HCT116 (cell line): ENCODE results near the gene OR11A1. TPM values are rescaled to one million over a fixed set of nuclear protein-coding genes. Genes with fewer than 3 reads are reported as not detected.

ENCODE experiments used
- ATAC-seq: fragments of 200-7000 bp; cut with Tn5 transposase; 2 replicates; pipeline ENCODE4 v1.9.1; 2020; ENCODE audit warnings: mild to moderate bottlenecking, moderate library complexity
- BruUV-seq: library from RNA; stranded (reverse); fragments of 400-500 nt; replicated peaks from 2 replicates; lab custom pipeline; 2021; lab: Mats Ljungman, UMichigan
- CTCF ChIA-PET: fragments of 300-600 bp; sonication (Branson Sonifier 250); formaldehyde crosslinking; loops from one replicate; lab custom pipeline; 2021; ENCODE audit warnings: antibody characterized with exemption; lab: Charles Lee
- POLR2A ChIA-PET: fragments of 300-600, 350-600 bp; sonication (Branson Sonifier 250); formaldehyde crosslinking; loops from one replicate; lab custom pipeline; 2021; ENCODE audit warnings: antibody characterized with exemption; lab: Charles Lee
- RAD21 ChIA-PET, 2 experiments: fragments of 300-600 bp; sonication (Branson Sonifier 250); formaldehyde crosslinking; loops; one replicate each; lab custom pipeline; 2023; ENCODE audit warnings: low total read pairs in 2 of 2; ENCODE audit not compliant: uncharacterized antibody in 2 of 2, unreplicated experiment in 2 of 2, low non-redundant PET in 1 of 2; lab: Charles Lee
- DNase-seq: peaks from one replicate; pipeline ENCODE4 v3.0.0-alpha.2; 2010; ENCODE audit warnings: low read depth, low spot score
- H2AFZ ChIP-seq: fragments of 200-600 bp; shearing (Covaris generic), sonication (generic); 2 replicates; pipeline ENCODE4 v1.6.1; 2017; ENCODE audit warnings: low read depth, mixed run types, mixed read lengths, antibody characterized with exemption, low read length; ENCODE audit not compliant: poor library complexity, severe bottlenecking
- H3K27ac ChIP-seq: 2 replicates; pipeline ENCODE4 v1.5.1; 2012; ENCODE audit warnings: low read depth, low read length
- H3K27me3 ChIP-seq: fragments of 200-600 bp; sonication (generic); 2 replicates; pipeline ENCODE4 v1.6.1; 2016; ENCODE audit warnings: mixed run types, low read length, mixed read lengths; ENCODE audit not compliant: insufficient read depth
- H3K36me3 ChIP-seq, 2 experiments: fragments of 200-500 bp in 1 of 2; fragments of 200-600 bp in 1 of 2; sonication (Bioruptor generic) in 1 of 2; sonication (generic) in 1 of 2; 2 replicates each; pipeline versions ENCODE4 v1.5.1 to v1.6.1; 2014 to 2016; ENCODE audit warnings: low read length in 2 of 2, inconsistent platforms in 1 of 2, mixed read lengths in 1 of 2, mixed run types in 1 of 2; ENCODE audit not compliant: insufficient read depth in 2 of 2, control insufficient read depth in 1 of 2
- H3K4me1 ChIP-seq, 2 experiments: fragments of 200-600 bp in 1 of 2; sonication (generic) in 1 of 2; 2 replicates each; pipeline versions ENCODE4 v1.5.1 to v1.6.1; 2012 to 2017; ENCODE audit warnings: low read length in 2 of 2, inconsistent platforms in 1 of 2, mild to moderate bottlenecking in 1 of 2, mixed read lengths in 1 of 2, mixed run types in 1 of 2, moderate library complexity in 1 of 2; ENCODE audit not compliant: insufficient read depth in 2 of 2, control insufficient read depth in 1 of 2
- H3K4me2 ChIP-seq: fragments of 200-600 bp; sonication (generic); 2 replicates; pipeline ENCODE4 v1.6.1; 2017; ENCODE audit warnings: mixed run types, low read length, mixed read lengths
- H3K4me3 ChIP-seq, 2 experiments: fragments of 200-600 bp in 1 of 2; sonication (generic) in 1 of 2; replicated peaks in 1 of 2; 2 replicates each; pipeline ENCODE4 v1.5.1; 2011 to 2016; ENCODE audit warnings: low read length in 2 of 2, control low read depth in 1 of 2, low read depth in 1 of 2, mild to moderate bottlenecking in 1 of 2, mixed read lengths in 1 of 2, mixed run types in 1 of 2
- H3K79me2 ChIP-seq: fragments of 200-600 bp; sonication (generic); 2 replicates; pipeline ENCODE4 v1.6.1; 2017; ENCODE audit warnings: mild to moderate bottlenecking, mixed run types, low read length, moderate library complexity, mixed read lengths; ENCODE audit not compliant: insufficient read depth
- H3K9ac ChIP-seq: fragments of 200-600 bp; sonication (generic); 2 replicates; pipeline ENCODE4 v1.6.1; 2016; ENCODE audit warnings: low read length, mixed read lengths
- H3K9me2 ChIP-seq: fragments of 200-600 bp; sonication (generic), shearing (Covaris generic); 2 replicates; pipeline ENCODE4 v1.6.1; 2017; ENCODE audit warnings: mixed run types, mild to moderate bottlenecking, moderate library complexity; ENCODE audit not compliant: insufficient read depth
- H3K9me3 ChIP-seq, 2 experiments: fragments of 200-500 bp in 1 of 2; fragments of 200-600 bp in 1 of 2; sonication (Bioruptor generic) in 1 of 2; sonication (generic) in 1 of 2; 2 replicates each; pipeline ENCODE4 v1.6.1; 2014 to 2017; ENCODE audit warnings: low read length in 2 of 2, mixed read lengths in 2 of 2, inconsistent platforms in 1 of 2, low read depth in 1 of 2, mild to moderate bottlenecking in 1 of 2, mixed run types in 1 of 2, moderate library complexity in 1 of 2; ENCODE audit not compliant: control insufficient read depth in 1 of 2, insufficient read depth in 1 of 2
- H4K20me1 ChIP-seq: fragments of 200-600 bp; sonication (generic), shearing (Covaris generic); 2 replicates; pipeline ENCODE4 v1.6.1; 2017; ENCODE audit warnings: mixed run types, mild to moderate bottlenecking, moderate library complexity; ENCODE audit not compliant: insufficient read depth
- CBX3 ChIP-seq: IDR thresholded peaks from 2 replicates; pipeline ENCODE4 v1.6.1; 2012; ENCODE audit warnings: low read depth
- CEBPB ChIP-seq: IDR thresholded peaks from 2 replicates; pipeline ENCODE4 v1.6.1; 2012; ENCODE audit warnings: low read depth
- CTCF ChIP-seq, 3 experiments: fragments of 200-600 bp in 1 of 3; sonication (generic) in 1 of 3; IDR thresholded peaks in 2 of 3; conservative IDR thresholded peaks in 1 of 3; 2 replicates each; pipeline ENCODE4 v1.5.1; 2012 to 2017; ENCODE audit warnings: low read depth in 2 of 3, low read length in 2 of 3, antibody characterized with exemption in 1 of 3, borderline replicate concordance in 1 of 3, control low read depth in 1 of 3, mild to moderate bottlenecking in 1 of 3, mixed read lengths in 1 of 3, mixed run types in 1 of 3, moderate library complexity in 1 of 3; ENCODE audit not compliant: insufficient read depth in 1 of 3
- EGR1 ChIP-seq: IDR thresholded peaks from 2 replicates; pipeline ENCODE4 v1.6.1; 2012; ENCODE audit warnings: low read depth
- ELF1 ChIP-seq: IDR thresholded peaks from 2 replicates; pipeline ENCODE4 v1.6.1; 2012; ENCODE audit warnings: low read depth, borderline replicate concordance
- EZH2 ChIP-seq: fragments of 200-600 bp; sonication (generic); IDR thresholded peaks from 2 replicates; pipeline ENCODE4 v1.6.1; 2017; ENCODE audit warnings: antibody characterized with exemption, mixed run types
- EZH2phosphoT487 ChIP-seq: fragments of 200-600 bp; IDR thresholded peaks from 2 replicates; pipeline ENCODE4 v1.6.1; 2018; ENCODE audit warnings: antibody characterized with exemption, borderline replicate concordance
- FOSL1 ChIP-seq: IDR thresholded peaks from 2 replicates; pipeline ENCODE4 v1.6.1; 2012; ENCODE audit warnings: low read depth
- JUND ChIP-seq: IDR thresholded peaks from 2 replicates; pipeline ENCODE4 v1.6.1; 2012
- POLR2A ChIP-seq: IDR thresholded peaks from 2 replicates; pipeline ENCODE4 v1.7.0; 2011; ENCODE audit warnings: borderline replicate concordance; ENCODE audit not compliant: insufficient read depth, insufficient read length; ENCODE audit errors: extremely low read depth
- RAD21 ChIP-seq: IDR thresholded peaks from 2 replicates; pipeline ENCODE4 v1.6.1; 2012; ENCODE audit warnings: low read depth, mild to moderate bottlenecking
- REST ChIP-seq: IDR thresholded peaks from 2 replicates; pipeline ENCODE4 v1.6.1; 2012; ENCODE audit warnings: low read depth
- SIN3A ChIP-seq: IDR thresholded peaks from 2 replicates; pipeline ENCODE4 v1.6.1; 2012; ENCODE audit warnings: low read depth
- SP1 ChIP-seq: IDR thresholded peaks from 2 replicates; pipeline ENCODE4 v1.6.1; 2012; ENCODE audit warnings: low read depth
- SRF ChIP-seq: IDR thresholded peaks from 2 replicates; pipeline ENCODE4 v1.6.1; 2012; ENCODE audit warnings: low read depth
- TCF7L2 ChIP-seq: IDR thresholded peaks from 2 replicates; pipeline ENCODE4 v1.7.0; 2011; ENCODE audit warnings: borderline replicate concordance, inconsistent platforms; ENCODE audit not compliant: insufficient read depth, insufficient read length; ENCODE audit errors: extremely low read depth
- YY1 ChIP-seq: IDR thresholded peaks from 2 replicates; pipeline ENCODE4 v1.6.1; 2011; ENCODE audit warnings: low read length, low read depth, moderate library complexity, mild to moderate bottlenecking; ENCODE audit not compliant: insufficient replicate concordance; ENCODE audit errors: extremely low read depth
- ZBTB33 ChIP-seq: IDR thresholded peaks from 2 replicates; pipeline ENCODE4 v1.6.1; 2011; ENCODE audit warnings: mild to moderate bottlenecking, low read length, moderate library complexity; ENCODE audit not compliant: insufficient replicate concordance; ENCODE audit errors: extremely low read depth
- ZNF274 ChIP-seq: fragments of 200-500 bp; sonication (Bioruptor generic); IDR thresholded peaks from 2 replicates; pipeline ENCODE4 v1.6.1; 2014; ENCODE audit warnings: mild to moderate bottlenecking, low read depth, low read length, inconsistent platforms
- intact Hi-C: fragments of 100-400 bp; cut with micrococcal nuclease; formaldehyde crosslinking; loops from 2 replicates; pipeline ENCODE4 v1.10.0; 2022
- total RNA-seq: library from RNA; stranded (reverse); gene quantifications from one replicate; pipeline ENCODE4 v1.2.1, GENCODE V29; 2021; ENCODE audit not compliant: unreplicated experiment

Gene OR11A1
- total RNA-seq, 1 experiment from 2014 or later, result not detected

- Histone ChIP-seq H4K20me1 (no peaks in the 10 kb centered on the region), H3K4me3 (no peak overlapping the region), H3K9ac (no peak overlapping the region), H3K9me2 (no peaks in the 10 kb centered on the region), H3K4me2 (no peak overlapping the region), H2AFZ (no peak overlapping the region), H3K36me3 (no peaks in the 10 kb centered on the region), H3K79me2 (no peaks in the 10 kb centered on the region), H3K27me3 (no peaks in the 10 kb centered on the region), H3K9me3 (no peaks in the 10 kb centered on the region), H3K27ac (no peak overlapping the region), H3K4me1 (no peaks in the 10 kb centered on the region)
- intact Hi-C loops, result no loop called here
- ATAC-seq (no peak), DNase-seq (no peak)
- BruUV-seq, result no TSS peak
- TF ChIP-seq ELF1 (no peak), TCF7L2 (no peak), ZBTB33 (no peak), CBX3 (no peak), SRF (no peak), EZH2 (no peak), FOSL1 (no peak), EZH2phosphoT487 (no peak), SIN3A (no peak), EGR1 (no peak), YY1 (no peak), CTCF (IDR thresholded peaks at IDR 0.05 in 2 of 3, conservative IDR thresholded peaks at IDR 0.05 in 1 of 3; ENCODE audit: borderline replicate concordance in 1 of 3, insufficient read depth in 1 of 3, low read depth in 2 of 3, low read length in 2 of 3) (no peak), ZNF274 (no peak), JUND (no peak), RAD21 (no peak), CEBPB (no peak), SP1 (no peak), REST (no peak), POLR2A (no peak)
- RAD21 ChIA-PET, result no interaction called here
- CTCF ChIA-PET, result no interaction called here
- POLR2A ChIA-PET, result no interaction called here
These were observed 22.7 kb upstream of the OR11A1 start for GRCh38 chr6:29479560-29479959.
